ENCODE results near the gene DNAJA4. TPM values are rescaled to one million over a fixed set of nuclear protein-coding genes. Genes with fewer than 3 reads are reported as not detected.
"Not testable (repeated sequence)": the region's sequence is repeated elsewhere in the genome, so short reads cannot be mapped to it uniquely, and the experiment has no call there.

DNAJA4 gene
- total RNA-seq, 2 experiments from 2014 or later: 26.0 to 28.5 TPM

DNA sequence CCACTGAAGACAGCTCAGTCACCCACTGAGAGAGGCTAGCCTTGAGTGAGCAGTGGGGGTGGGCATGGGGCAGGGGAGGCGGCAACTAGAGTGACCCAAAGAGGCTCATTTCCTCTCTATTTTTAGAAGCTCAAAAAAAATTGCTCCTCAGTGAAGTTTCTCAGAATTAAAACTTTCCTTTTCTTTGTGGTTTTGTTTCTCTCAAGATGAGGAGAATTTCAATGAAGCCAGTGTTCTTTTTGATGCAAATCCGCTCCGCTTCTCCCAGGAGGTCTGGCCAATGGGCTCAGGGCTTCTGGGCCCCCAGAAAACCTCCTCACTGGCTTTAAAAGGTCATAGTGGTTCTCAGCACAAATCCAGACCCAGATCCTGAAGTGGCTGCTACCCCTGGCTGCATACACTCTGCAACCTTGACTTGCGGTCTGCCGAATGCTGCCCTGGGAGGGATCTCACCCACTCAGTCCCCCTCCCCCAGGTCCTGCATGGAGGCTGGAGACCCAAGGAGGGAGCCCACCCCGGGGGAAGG, 29.8 kb upstream of the DNAJA4 start, which contains the start of gene ACSBG1:
ACSBG1 (minus strand) TSS at position 51 of the 526 bp plus-strand sequence. CDS start 64 bp downstream, outside the sequence.
- Mint-ChIP-seq H3K4me1 (peaks cover 18% of the 10 kb centered on the region), H3K4me3 (peak within 1 kb of the TSS; percentile 52), H3K27me3 (peaks cover 8% of the 10 kb centered on the region), H3K27ac (peak within 1 kb of the TSS; percentile 45), H3K36me3 (no peaks in the 10 kb centered on the region), H3K9me3 (no peaks in the 10 kb centered on the region)
- no peak for ATAC-seq (ENCODE audit: low read depth)
- DNase-seq: no peak
- POLR2A ChIA-PET: no interaction called here

DNA sequence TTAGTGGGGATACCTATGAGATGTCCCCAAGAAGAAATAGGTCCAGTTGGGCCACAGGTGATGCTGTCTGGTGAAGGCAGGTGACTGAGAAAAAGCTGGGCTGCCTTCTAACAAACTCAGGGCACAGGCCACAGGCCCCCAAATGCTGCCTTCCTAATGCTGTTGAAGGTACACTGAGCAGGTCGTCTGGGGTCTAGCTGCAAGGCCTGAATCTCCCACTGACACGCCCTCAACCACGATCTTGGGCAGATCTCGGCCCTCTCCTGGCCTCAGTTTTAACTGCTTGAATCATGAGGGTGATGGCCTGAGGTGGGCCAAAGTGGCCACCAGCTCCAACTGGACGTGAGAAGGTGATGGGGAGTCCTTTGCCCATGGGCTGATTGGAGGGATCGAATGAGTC, 27.9 kb upstream of the DNAJA4 start:
- Mint-ChIP-seq H3K4me1 (peaks cover 21% of the 10 kb centered on the region), H3K4me3 (no peak overlapping the region), H3K36me3 (no peaks in the 10 kb centered on the region), H3K27ac (no peak overlapping the region), H3K9me3 (no peaks in the 10 kb centered on the region), H3K27me3 (peaks cover 8% of the 10 kb centered on the region)
- ATAC-seq (ENCODE audit: low read depth): no peak
- POLR2A ChIA-PET: interaction anchor here (0.5 kb wide), 1 partner anchor 39 kb away, joined by 4 read pairs; no protein-coding TSS in a partner anchor
- no peak for DNase-seq

DNA sequence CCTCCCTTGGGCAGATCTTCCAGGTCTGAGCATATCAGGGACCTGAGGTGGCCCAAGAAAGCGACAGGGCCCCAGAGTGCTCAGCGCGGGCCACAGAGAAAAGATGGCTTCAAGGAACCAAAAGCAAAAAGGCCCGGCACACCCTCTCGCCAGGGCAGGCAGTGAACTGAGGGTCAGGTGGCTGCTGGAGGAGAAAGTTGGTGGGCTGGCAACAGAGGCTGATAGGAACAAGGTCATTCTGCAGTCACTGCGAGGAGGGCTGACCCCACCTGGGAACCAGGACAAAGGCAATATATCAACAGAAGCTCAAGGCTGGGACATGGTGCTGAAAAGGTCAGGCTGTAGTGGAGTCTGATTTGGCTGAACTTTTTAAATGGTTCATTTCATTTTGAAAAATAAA, 27.2 kb upstream of the DNAJA4 start:
- no peak for ATAC-seq (ENCODE audit: low read depth)
- no peak overlapping the region for H3K4me3 Mint-ChIP-seq
- H3K36me3 Mint-ChIP-seq: no peaks in the 10 kb centered on the region
- peaks cover 21% of the 10 kb centered on the region for H3K4me1 Mint-ChIP-seq
- POLR2A ChIA-PET: no interaction called here
- peaks cover 8% of the 10 kb centered on the region for H3K27me3 Mint-ChIP-seq
- no peaks in the 10 kb centered on the region for H3K9me3 Mint-ChIP-seq
- no peak for DNase-seq
- H3K27ac Mint-ChIP-seq: no peak overlapping the region

DNA sequence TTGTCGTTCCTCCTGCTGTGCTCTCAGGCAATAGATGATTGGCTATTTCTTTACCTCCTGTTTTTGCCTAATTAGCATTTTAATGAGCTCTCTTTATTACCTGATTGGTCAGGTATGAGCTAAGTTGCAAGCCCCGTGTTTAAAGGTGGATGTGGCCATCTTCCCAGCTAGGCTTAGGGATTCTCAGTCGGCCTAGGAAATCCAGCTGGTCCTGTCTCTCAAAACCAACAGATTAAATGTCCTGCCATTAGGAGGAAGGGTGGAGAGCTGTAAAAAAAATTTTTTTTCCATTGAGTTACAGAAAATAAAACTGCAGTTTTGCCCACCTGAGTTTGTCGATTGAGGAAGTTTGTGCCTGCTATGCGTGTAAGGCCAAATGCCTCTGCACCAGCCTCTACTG, 24.6 kb upstream of the DNAJA4 start:
- no peaks in the 10 kb centered on the region for H3K9me3 Mint-ChIP-seq
- no peak for DNase-seq
- H3K27me3 Mint-ChIP-seq: peaks cover 2% of the 10 kb centered on the region
- no peak overlapping the region for H3K4me3 Mint-ChIP-seq
- H3K4me1 Mint-ChIP-seq: peaks cover 8% of the 10 kb centered on the region
- H3K36me3 Mint-ChIP-seq: no peaks in the 10 kb centered on the region
- POLR2A ChIA-PET: no interaction called here
- no peak overlapping the region for H3K27ac Mint-ChIP-seq
- ATAC-seq (ENCODE audit: low read depth): no peak

DNA sequence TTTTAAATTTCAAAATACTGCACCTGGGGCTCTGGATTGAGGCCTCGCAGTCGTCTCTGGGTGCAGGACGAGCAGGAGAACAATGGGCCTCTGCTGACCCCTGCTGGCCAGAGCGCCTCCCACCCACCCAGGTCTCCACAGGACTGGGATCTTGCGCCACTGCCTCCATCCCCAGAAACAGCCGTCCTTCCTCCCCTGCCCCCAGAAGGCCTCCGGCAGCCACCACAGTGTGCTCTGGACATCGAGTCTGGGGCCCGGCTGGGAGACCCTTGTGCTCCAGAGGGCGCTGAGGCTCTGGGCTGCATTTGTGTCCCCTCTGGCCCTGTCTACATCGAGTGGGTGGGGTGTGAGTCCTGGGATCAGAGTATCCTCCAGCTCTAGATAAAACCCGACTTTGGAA, 23.3 kb upstream of the DNAJA4 start:
- Mint-ChIP-seq H3K4me1 (peaks cover 4% of the 10 kb centered on the region), H3K9me3 (no peaks in the 10 kb centered on the region), H3K27me3 (peaks cover 2% of the 10 kb centered on the region), H3K4me3 (no peak overlapping the region), H3K27ac (no peak overlapping the region), H3K36me3 (no peaks in the 10 kb centered on the region)
- ATAC-seq (ENCODE audit: low read depth): peak; percentile 92
- peak; percentile 88 for DNase-seq
- POLR2A ChIA-PET: no interaction called here

DNA sequence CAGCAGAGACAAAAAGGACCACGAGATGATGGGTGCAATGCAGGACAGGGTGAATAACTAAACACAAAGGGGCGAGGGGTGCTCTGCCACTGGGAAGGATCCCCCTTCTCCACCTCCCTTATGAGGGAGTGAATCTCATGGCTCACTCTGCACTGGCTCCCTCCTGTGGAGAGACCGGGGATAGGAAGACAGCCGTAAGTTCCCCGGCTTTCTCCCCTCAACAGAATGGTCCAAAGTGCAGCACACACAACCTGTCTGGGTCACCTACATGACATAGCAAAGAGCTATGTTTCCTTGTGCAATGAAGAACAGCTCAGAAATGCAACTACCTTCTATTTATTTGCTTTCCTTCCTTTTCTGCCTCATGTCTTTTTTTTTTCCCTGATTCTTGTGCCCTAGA, 22.2 kb upstream of the DNAJA4 start:
- H3K4me1 Mint-ChIP-seq: peaks cover 2% of the 10 kb centered on the region
- no peak overlapping the region for H3K27ac Mint-ChIP-seq
- no peak for ATAC-seq (ENCODE audit: low read depth)
- no peaks in the 10 kb centered on the region for H3K36me3 Mint-ChIP-seq
- POLR2A ChIA-PET: no interaction called here
- H3K27me3 Mint-ChIP-seq: peaks cover 2% of the 10 kb centered on the region
- no peak for DNase-seq
- H3K4me3 Mint-ChIP-seq: no peak overlapping the region
- H3K9me3 Mint-ChIP-seq: no peaks in the 10 kb centered on the region

DNA sequence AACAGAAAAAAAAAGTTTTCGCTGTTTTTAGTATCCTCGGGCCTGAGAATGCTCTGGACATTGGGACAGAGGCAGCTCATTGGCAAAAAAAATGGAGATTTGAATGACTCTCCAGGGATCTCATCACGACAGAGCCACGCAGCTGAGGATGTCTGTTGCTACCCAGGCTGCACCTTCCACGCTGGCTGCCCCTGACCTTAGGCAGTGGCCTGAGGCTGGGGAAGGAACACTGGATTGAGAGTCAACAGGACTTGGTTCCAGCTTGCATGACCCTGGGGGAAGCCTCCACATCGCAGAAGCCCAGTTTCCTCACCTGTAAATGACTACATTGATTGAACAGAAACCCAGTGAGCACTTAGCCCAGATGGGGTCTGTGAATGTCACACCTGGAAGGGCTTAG, 21.3 kb upstream of the DNAJA4 start:
- ATAC-seq (ENCODE audit: low read depth) (no peak), DNase-seq (no peak)
- Mint-ChIP-seq H3K4me3 (no peak overlapping the region), H3K27ac (no peak overlapping the region), H3K27me3 (peaks cover 2% of the 10 kb centered on the region), H3K4me1 (peaks cover 2% of the 10 kb centered on the region), H3K9me3 (no peaks in the 10 kb centered on the region), H3K36me3 (no peaks in the 10 kb centered on the region)
- POLR2A ChIA-PET: interaction anchor here (0.6 kb wide), 1 partner anchor 232 kb away, joined by 4 read pairs; no protein-coding TSS in a partner anchor

DNA sequence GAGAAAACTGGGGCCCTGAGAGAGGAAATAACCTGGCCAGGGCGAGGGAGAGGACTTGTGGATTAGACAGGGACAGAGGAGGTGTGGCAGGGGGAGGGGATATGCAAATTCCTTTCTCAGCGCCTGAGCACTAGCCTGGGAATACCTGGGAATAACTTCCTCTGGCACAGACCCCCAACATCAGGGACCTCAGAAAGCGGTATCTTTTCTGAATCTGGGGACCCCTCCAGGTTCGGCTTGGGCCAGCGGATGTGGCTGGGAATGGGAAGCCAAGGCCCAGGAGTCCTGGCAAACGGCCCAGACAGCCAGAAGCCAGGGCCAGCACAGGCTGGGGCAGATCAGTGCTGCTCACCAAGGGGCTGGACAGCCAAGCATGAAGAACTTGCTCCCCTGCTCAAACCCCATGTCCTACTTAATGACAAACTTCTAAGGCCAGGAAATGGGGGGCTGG, 20.8 kb upstream of the DNAJA4 start:
- Mint-ChIP-seq H3K36me3 (no peaks in the 10 kb centered on the region), H3K27ac (no peak overlapping the region), H3K9me3 (no peaks in the 10 kb centered on the region), H3K4me3 (no peak overlapping the region), H3K4me1 (peaks cover 2% of the 10 kb centered on the region), H3K27me3 (peaks cover 2% of the 10 kb centered on the region)
- POLR2A ChIA-PET: no interaction called here
- no peak for DNase-seq
- no peak for ATAC-seq (ENCODE audit: low read depth)

DNA sequence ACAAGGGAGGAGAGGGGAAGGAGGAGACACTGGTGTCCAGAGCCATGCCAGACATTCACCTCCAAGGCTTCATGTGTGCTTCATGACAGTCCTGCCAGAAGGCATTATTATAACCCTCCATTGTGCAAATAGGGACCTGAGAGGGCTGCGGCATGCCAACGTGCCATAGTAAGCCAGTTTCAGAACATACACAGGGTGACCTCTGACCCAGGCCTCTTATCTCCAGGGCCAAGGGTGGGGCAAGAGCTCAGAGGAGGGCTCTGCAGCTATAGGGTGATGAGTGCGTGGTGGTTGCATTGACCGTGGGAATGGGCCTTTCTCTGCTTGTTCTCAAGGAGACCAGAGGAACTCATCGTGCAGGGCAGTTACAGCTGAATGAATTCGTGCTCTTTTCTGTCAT, 20.3 kb upstream of the DNAJA4 start:
- POLR2A ChIA-PET: no interaction called here
- no peaks in the 10 kb centered on the region for H3K9me3 Mint-ChIP-seq
- ATAC-seq (ENCODE audit: low read depth): no peak

DNA sequence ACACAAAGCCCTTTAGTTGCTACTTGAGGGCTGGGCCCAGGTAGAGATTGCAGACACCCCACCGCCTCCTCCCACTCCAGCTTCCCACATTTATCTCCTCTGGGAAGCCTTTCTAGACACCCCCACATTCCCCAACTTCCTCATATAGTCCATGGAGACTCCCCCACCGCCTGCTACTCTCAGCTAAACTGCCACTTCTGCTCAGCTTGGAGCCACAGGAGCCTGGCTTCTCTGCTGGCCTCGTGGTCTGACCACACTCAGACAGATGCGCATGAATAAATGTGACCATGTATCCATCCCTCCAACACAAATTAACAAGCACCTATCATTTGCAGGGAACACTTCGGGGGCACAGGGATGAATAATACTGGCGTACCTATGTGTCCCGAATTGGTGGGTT, 19.5 kb upstream of the DNAJA4 start:
- no peaks in the 10 kb centered on the region for H3K27me3 Mint-ChIP-seq
- no peak overlapping the region for H3K4me3 Mint-ChIP-seq
- peaks cover 2% of the 10 kb centered on the region for H3K4me1 Mint-ChIP-seq
- ATAC-seq (ENCODE audit: low read depth) (no peak), DNase-seq (no peak)
- POLR2A ChIA-PET: no interaction called here
- H3K9me3 Mint-ChIP-seq: no peaks in the 10 kb centered on the region
- H3K27ac Mint-ChIP-seq: no peak overlapping the region
- no peaks in the 10 kb centered on the region for H3K36me3 Mint-ChIP-seq

More for the DNA sequence above, 20.3 kb upstream of the DNAJA4 start:
- Mint-ChIP-seq H3K4me1 (peaks cover 2% of the 10 kb centered on the region), H3K4me3 (no peak overlapping the region), H3K36me3 (no peaks in the 10 kb centered on the region), H3K27ac (no peak overlapping the region), H3K27me3 (peaks cover under 1% of the 10 kb centered on the region)
- no peak for DNase-seq

DNA sequence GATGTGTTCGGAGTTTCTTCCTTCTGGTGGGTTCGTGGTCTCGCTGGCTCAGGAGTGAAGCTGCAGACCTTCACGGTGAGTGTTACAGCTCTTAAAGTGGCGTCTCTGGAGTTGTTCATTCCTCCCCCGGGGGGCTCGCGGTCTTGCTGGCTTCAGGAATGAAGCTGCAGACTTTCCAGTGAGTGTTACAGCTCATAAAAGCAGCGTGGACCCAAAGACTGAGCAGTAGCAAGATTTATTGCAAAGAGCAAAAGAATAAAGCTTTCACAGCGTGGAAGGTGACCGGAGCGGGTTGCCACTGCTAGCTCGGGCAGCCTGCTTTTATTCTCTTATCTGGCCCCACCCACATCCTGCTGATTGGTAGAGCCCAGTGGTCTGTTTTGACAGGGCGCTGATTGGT, 19.0 kb upstream of the DNAJA4 start:
- H3K27ac Mint-ChIP-seq: not testable (repeated sequence)

DNA sequence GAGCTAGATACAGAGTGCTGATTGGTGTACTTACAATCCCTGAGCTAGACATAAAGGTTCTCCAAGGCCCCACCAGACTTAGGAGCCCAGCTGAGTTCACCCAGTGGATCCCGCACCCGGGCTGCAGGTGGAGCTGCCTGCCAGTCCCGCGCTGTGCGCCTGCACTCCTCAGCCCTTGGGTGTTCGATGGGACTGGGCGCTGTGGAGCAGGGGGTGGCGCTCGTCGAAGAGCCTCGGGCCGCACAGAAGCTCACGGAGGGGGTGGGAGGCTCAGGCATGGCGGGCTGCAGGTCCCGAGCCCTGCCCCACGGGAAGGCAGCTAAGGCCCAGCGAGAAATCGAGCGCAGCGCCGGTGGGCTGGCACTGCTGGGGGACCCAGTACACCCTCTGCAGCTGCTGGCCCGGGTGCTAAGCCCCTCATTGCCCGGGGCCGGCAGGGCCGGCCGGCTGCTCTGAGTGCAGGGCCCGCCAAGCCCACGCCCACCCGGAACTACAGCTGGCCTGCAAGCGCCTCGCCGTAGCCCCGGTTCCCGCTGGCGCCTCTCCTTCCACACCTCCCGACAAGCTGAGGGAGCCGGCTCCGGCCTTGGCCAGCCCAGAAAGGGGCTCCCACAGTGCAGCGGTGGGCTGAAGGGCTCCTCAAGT, 18.3 kb upstream of the DNAJA4 start:
- POLR2A ChIA-PET; H3K27me3 Mint-ChIP-seq; H3K9me3 Mint-ChIP-seq; H3K27ac Mint-ChIP-seq; H3K36me3 Mint-ChIP-seq; H3K4me3 Mint-ChIP-seq; H3K4me1 Mint-ChIP-seq; ATAC-seq (ENCODE audit: low read depth); DNase-seq: not testable (repeated sequence)

More for the DNA sequence above, 19.0 kb upstream of the DNAJA4 start:
- H3K27me3 Mint-ChIP-seq; H3K36me3 Mint-ChIP-seq; ATAC-seq (ENCODE audit: low read depth); H3K4me1 Mint-ChIP-seq; H3K9me3 Mint-ChIP-seq; POLR2A ChIA-PET; H3K4me3 Mint-ChIP-seq; DNase-seq: not testable (repeated sequence)

DNA sequence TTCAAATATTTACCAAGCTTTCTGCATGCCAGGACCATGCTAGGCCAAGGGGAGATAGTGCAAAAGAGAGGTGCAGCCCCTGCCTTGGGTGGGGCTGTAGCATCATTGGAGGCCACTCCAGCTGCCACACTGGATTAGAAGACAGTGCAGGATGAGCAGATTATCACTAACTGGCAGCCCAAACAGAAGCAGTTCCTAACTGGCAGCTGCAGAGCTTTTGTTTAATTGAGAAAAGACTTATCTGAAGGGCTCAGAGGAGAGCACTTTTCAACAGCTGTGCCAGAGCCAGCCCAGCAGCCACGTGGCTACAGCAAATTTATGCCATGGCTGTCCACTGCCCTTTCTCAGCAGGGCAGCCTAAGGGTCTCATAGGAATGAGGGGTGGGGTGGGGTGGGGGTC, 16.5 kb upstream of the DNAJA4 start:
- Mint-ChIP-seq H3K4me1 (no peaks in the 10 kb centered on the region), H3K36me3 (no peaks in the 10 kb centered on the region), H3K27ac (no peak overlapping the region), H3K27me3 (peaks cover 6% of the 10 kb centered on the region), H3K4me3 (no peak overlapping the region), H3K9me3 (no peaks in the 10 kb centered on the region)
- POLR2A ChIA-PET: no interaction called here
- ATAC-seq (ENCODE audit: low read depth) (no peak), DNase-seq (no peak)

DNA sequence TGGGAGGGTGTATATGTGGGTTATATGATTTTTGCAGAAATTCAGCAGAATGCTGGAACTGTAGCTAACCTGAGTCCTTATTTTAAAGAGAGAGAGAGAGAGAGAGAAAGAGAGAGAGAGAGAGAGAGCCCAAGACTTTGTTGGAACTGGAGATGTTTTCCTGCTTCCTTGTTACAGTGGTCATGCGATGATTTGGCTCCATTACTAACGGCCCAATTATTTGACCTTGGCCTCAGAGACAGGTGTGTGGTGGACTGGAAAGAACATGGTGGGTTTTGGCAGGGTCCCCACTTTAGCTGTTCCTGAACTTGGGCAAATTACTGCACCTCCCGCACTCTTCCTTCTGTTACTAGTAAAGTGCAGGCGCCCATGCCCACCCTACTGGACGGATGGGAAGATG, 15.2 kb upstream of the DNAJA4 start:
- no peaks in the 10 kb centered on the region for H3K4me1 Mint-ChIP-seq
- no peaks in the 10 kb centered on the region for H3K9me3 Mint-ChIP-seq
- no peak overlapping the region for H3K4me3 Mint-ChIP-seq
- peaks cover 6% of the 10 kb centered on the region for H3K27me3 Mint-ChIP-seq
- ATAC-seq (ENCODE audit: low read depth): no peak
- H3K27ac Mint-ChIP-seq: no peak overlapping the region
- DNase-seq: no peak
- H3K36me3 Mint-ChIP-seq: no peaks in the 10 kb centered on the region
- POLR2A ChIA-PET: no interaction called here
